HFFc6 (cell line): ENCODE data around the gene RASAL3. TPM values are rescaled to one million over a fixed set of nuclear protein-coding genes. Genes with fewer than 3 reads are reported as not detected.

Experiments used
- DNase-seq: peaks from one replicate; pipeline ENCODE4 v3.0.0-alpha.2; 2018
- H3K27ac Mint-ChIP-seq: 2 replicates; pipeline ENCODE4 v1.8.0; 2020; ENCODE audit warnings: mild to moderate bottlenecking, mixed read lengths
- H3K27me3 Mint-ChIP-seq: 2 replicates; pipeline ENCODE4 v1.8.0; 2021; ENCODE audit warnings: mild to moderate bottlenecking, moderate library complexity, mixed read lengths; ENCODE audit not compliant: insufficient read depth
- H3K36me3 Mint-ChIP-seq: 2 replicates; pipeline ENCODE4 v1.8.0; 2021; ENCODE audit warnings: low read depth, mixed read lengths
- H3K4me1 Mint-ChIP-seq: 2 replicates; pipeline ENCODE4 v1.8.0; 2020; ENCODE audit warnings: low read depth, mixed read lengths
- H3K4me3 Mint-ChIP-seq: 2 replicates; pipeline ENCODE4 v1.8.0; 2020; ENCODE audit warnings: mild to moderate bottlenecking, moderate library complexity, mixed read lengths
- H3K9me3 Mint-ChIP-seq: 2 replicates; pipeline ENCODE4 v1.8.0; 2020; ENCODE audit warnings: mild to moderate bottlenecking, mixed read lengths
- CTCF ChIP-seq: fragments of 200-600 bp; sonication (generic); IDR thresholded peaks from 2 replicates; pipeline ENCODE4 v1.5.0; 2021; ENCODE audit warnings: antibody characterized with exemption, mild to moderate bottlenecking
- total RNA-seq, 6 experiments: library from RNA; stranded (reverse); fragmentation: NEBNext Ultra II Directional; extraction: Animal tissue kit (Norgen Biotek cat#: 25700); gene quantifications; 2 replicates in 1 of 6; 3 replicates in 5 of 6; pipeline ENCODE4 v1.2.3, GENCODE V29; 2021

Gene RASAL3
- total RNA-seq, 6 experiments from 2014 or later: not detected

DNA sequence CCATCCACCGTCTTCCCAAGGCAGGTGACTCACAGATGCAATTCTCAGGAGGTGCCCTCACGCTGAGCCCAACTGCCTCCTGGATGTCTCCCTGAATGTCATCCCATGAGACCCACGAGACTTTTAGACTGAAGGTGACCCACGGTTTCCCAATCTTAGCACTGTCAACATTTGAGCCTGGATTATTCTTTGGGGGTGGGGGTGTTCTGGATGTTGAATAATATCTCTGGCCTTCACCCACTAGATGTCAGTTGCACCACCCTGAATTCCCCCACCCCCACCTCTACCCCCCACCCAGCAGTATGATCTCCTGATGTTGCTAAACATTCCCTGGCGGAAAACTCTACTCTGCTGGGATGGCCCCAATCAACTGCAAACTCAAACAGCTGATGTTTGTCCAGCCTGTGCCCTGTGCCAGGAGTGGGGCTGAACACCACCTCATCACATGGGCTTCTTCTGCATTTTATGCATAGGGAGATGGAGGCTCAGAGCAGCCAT lies 41.8 kb upstream of the RASAL3 start:
- no peaks in the 10 kb centered on the region for H3K9me3 Mint-ChIP-seq
- no peaks in the 10 kb centered on the region for H3K36me3 Mint-ChIP-seq
- no peaks in the 10 kb centered on the region for H3K4me1 Mint-ChIP-seq
- no peak for DNase-seq
- H3K27ac Mint-ChIP-seq: no peak overlapping the region
- peaks cover 28% of the 10 kb centered on the region for H3K27me3 Mint-ChIP-seq
- TF ChIP-seq CTCF: no peak
- no peak overlapping the region for H3K4me3 Mint-ChIP-seq

DNA sequence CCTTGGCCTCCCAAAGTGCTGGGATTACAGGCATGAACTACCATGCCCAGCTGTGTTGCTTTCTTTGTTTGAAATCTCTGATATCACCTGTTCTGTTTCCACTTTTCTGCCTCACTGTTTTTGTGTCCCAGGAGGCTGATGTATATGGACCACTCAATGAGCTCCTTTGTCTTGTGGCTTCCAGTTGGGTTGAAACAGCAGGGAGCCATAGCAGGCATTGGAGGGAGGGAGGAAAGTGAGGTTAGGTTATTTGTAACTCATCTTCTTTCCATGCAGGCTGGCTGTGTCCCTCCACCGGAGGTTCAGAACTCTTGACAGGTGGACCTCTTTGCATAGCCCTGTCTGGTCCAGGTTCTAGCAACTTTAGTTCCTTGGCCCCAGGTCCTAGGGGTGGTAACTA lies 37.9 kb upstream of the RASAL3 start:
- peaks cover 18% of the 10 kb centered on the region for H3K27me3 Mint-ChIP-seq
- no peaks in the 10 kb centered on the region for H3K9me3 Mint-ChIP-seq
- no peak overlapping the region for H3K4me3 Mint-ChIP-seq
- no peak overlapping the region for H3K27ac Mint-ChIP-seq
- no peak for TF ChIP-seq CTCF
- DNase-seq: no peak
- no peaks in the 10 kb centered on the region for H3K4me1 Mint-ChIP-seq
- H3K36me3 Mint-ChIP-seq: no peaks in the 10 kb centered on the region

GRCh38 chr19:15501596-15501995 lies 37.3 kb upstream of the RASAL3 start:
- H3K9me3 Mint-ChIP-seq: no peaks in the 10 kb centered on the region
- TF ChIP-seq CTCF: no peak
- no peak overlapping the region for H3K27ac Mint-ChIP-seq
- H3K4me1 Mint-ChIP-seq: no peaks in the 10 kb centered on the region
- no peak overlapping the region for H3K4me3 Mint-ChIP-seq
- H3K36me3 Mint-ChIP-seq: no peaks in the 10 kb centered on the region
- no peak for DNase-seq
- peaks cover 16% of the 10 kb centered on the region for H3K27me3 Mint-ChIP-seq

DNA sequence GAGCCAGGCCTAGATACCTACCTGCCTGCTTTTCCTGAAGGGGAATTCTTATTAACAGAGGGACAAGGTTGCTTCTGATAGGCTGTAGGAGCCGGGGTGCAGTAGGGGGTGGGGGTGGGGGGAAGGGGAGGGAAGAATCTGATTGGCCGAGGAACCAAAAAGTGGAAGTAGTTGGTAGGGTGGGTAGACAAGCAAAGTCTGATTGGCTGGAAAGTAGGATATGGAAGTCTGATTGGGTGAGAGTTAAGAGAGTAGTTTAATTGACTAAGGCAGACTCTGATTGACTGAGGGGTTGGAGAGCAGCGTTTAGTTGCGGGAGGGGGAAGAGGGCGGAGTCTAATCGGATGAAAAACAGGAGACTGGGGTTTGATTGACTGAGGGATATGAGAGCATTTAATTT lies 34.6 kb upstream of the RASAL3 start:
- no peak overlapping the region for H3K27ac Mint-ChIP-seq
- no peaks in the 10 kb centered on the region for H3K4me1 Mint-ChIP-seq
- no peaks in the 10 kb centered on the region for H3K9me3 Mint-ChIP-seq
- no peak for DNase-seq
- TF ChIP-seq CTCF: no peak
- no peaks in the 10 kb centered on the region for H3K36me3 Mint-ChIP-seq
- H3K27me3 Mint-ChIP-seq: peaks cover 9% of the 10 kb centered on the region
- no peak overlapping the region for H3K4me3 Mint-ChIP-seq

GRCh38 chr19:15498156-15498858 lies 34.0 kb upstream of the RASAL3 start:
- no peak for TF ChIP-seq CTCF
- Mint-ChIP-seq H3K36me3 (no peaks in the 10 kb centered on the region), H3K4me1 (no peaks in the 10 kb centered on the region), H3K9me3 (no peaks in the 10 kb centered on the region), H3K27me3 (peaks cover 9% of the 10 kb centered on the region), H3K27ac (no peak overlapping the region), H3K4me3 (no peak overlapping the region)
- no peak for DNase-seq
